ENCODE data around the gene PDE3A.

DNA sequence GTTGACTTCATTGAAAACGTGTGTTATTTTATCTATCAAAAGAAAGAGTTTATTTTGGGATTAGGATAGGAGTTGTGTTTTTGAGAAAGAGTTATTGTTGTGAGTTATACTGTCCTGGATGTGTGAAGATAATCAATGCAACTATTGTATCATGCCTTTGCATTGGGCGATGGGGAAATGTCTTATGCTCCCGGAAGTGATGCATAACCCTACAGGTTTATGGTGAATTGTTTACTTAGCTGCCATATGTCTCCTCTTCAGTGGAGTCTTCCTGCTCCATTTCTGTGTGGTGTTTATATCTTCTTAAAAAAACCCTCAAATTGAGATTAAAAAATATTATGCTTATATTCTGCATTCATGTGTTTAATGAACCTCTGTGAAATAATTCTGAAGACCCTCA, 6.5 kb downstream of the PDE3A start:
- TF ChIP-seq, protein P1, sequence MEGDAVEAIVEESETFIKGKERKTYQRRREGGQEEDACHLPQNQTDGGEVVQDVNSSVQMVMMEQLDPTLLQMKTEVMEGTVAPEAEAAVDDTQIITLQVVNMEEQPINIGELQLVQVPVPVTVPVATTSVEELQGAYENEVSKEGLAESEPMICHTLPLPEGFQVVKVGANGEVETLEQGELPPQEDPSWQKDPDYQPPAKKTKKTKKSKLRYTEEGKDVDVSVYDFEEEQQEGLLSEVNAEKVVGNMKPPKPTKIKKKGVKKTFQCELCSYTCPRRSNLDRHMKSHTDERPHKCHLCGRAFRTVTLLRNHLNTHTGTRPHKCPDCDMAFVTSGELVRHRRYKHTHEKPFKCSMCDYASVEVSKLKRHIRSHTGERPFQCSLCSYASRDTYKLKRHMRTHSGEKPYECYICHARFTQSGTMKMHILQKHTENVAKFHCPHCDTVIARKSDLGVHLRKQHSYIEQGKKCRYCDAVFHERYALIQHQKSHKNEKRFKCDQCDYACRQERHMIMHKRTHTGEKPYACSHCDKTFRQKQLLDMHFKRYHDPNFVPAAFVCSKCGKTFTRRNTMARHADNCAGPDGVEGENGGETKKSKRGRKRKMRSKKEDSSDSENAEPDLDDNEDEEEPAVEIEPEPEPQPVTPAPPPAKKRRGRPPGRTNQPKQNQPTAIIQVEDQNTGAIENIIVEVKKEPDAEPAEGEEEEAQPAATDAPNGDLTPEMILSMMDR (IDR thresholded peaks at IDR 0.05) = no peak
- no peak for TF ChIP-seq POLR2A (IDR thresholded peaks at IDR 0.05)
